Measurements from ENCODE around the gene SNRPA1. TPM values are rescaled to one million over a fixed set of nuclear protein-coding genes. Genes with fewer than 3 reads are reported as not detected.
A peak's percentile ranks its signal among the peaks of the same experiment; 100 is the strongest.

The SNRPA1 gene
- total and polyA plus RNA-seq, 2 of the 13 experiments (the other 11 are each of a cell fraction or from before 2014, with no cell fraction given): 41.2 to 108 TPM

- peak; percentile 52; the same call in 1 of the 2 replicates for TF ChIP-seq PRDM15 (CRISPR knock-in tag; IDR thresholded peaks at IDR 0.05)
- TF ChIP-seq PHF21A (CRISPR knock-in tag; IDR thresholded peaks at IDR 0.05): no peak
- peak; percentile 57; the same call in 1 of the 2 replicates for TF ChIP-seq CSRNP1 (CRISPR knock-in tag; IDR thresholded peaks at IDR 0.05)
- peak; percentile 90 for TF ChIP-seq ZNF563 (CRISPR knock-in tag; IDR thresholded peaks at IDR 0.05)
- peak; percentile 64 for TF ChIP-seq FOXO1 (CRISPR knock-in tag; IDR thresholded peaks at IDR 0.05)
- TF ChIP-seq MTF1 (CRISPR knock-in tag; IDR thresholded peaks at IDR 0.05): peak; percentile 59; the same call in 1 of the 2 replicates
- TF ChIP-seq, protein P1, sequence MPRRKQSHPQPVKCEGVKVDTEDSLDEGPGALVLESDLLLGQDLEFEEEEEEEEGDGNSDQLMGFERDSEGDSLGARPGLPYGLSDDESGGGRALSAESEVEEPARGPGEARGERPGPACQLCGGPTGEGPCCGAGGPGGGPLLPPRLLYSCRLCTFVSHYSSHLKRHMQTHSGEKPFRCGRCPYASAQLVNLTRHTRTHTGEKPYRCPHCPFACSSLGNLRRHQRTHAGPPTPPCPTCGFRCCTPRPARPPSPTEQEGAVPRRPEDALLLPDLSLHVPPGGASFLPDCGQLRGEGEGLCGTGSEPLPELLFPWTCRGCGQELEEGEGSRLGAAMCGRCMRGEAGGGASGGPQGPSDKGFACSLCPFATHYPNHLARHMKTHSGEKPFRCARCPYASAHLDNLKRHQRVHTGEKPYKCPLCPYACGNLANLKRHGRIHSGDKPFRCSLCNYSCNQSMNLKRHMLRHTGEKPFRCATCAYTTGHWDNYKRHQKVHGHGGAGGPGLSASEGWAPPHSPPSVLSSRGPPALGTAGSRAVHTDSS (CRISPR knock-in tag; conservative IDR thresholded peaks at IDR 0.05): no peak
- peak; percentile 59; the same call in 1 of the 2 replicates for TF ChIP-seq ZNF253 (CRISPR knock-in tag; IDR thresholded peaks at IDR 0.05; ENCODE audit: borderline replicate concordance)
- TF ChIP-seq FOXK1 (CRISPR knock-in tag; IDR thresholded peaks at IDR 0.05; ENCODE audit: borderline replicate concordance, low read depth): peak; percentile 95; the same call in 1 of the 2 replicates
- TF ChIP-seq ZNF878 (CRISPR knock-in tag; IDR thresholded peaks at IDR 0.05): 0 out of 2 replicates have a peak, but pooled peaks have one; percentile 26
- peak; percentile 83; the same call in 1 of the 2 replicates for TF ChIP-seq NR1H2 (CRISPR knock-in tag; IDR thresholded peaks at IDR 0.05; ENCODE audit: borderline replicate concordance, low read depth)
- TF ChIP-seq SSRP1 (CRISPR knock-in tag; IDR thresholded peaks at IDR 0.05): no peak; the same call in 1 of the 2 replicates
- no peak for TF ChIP-seq SETDB1 (CRISPR knock-in tag; IDR thresholded peaks at IDR 0.05; ENCODE audit: borderline replicate concordance)
- peak; percentile 59; the same call in 1 of the 2 replicates for TF ChIP-seq ZNF30 (CRISPR knock-in tag; IDR thresholded peaks at IDR 0.05)
- TF ChIP-seq RFXAP (CRISPR knock-in tag; IDR thresholded peaks at IDR 0.05; ENCODE audit: borderline replicate concordance): peak; percentile 75; the same call in 1 of the 2 replicates
- 0 out of 2 replicates have a peak, but pooled peaks have one; percentile 36 for TF ChIP-seq ZNF33A (CRISPR knock-in tag; IDR thresholded peaks at IDR 0.05; ENCODE audit: borderline replicate concordance)
- no peak for TF ChIP-seq IKZF4 (CRISPR knock-in tag; IDR thresholded peaks at IDR 0.05; ENCODE audit: borderline replicate concordance, low read depth, not compliant biosample characterization)
- no peak for TF ChIP-seq ZNF10 (CRISPR knock-in tag; IDR thresholded peaks at IDR 0.05; ENCODE audit: borderline replicate concordance, low read depth)
- peak; percentile 73 for TF ChIP-seq HCFC1 (IDR thresholded peaks at IDR 0.05; ENCODE audit: low read depth, low read length)
- TF ChIP-seq RBFOX2 (IDR thresholded peaks at IDR 0.05; ENCODE audit: low read depth, low read length): peak; percentile 97
- no peak for TF ChIP-seq FOXP1 (IDR thresholded peaks at IDR 0.05)
- peak; percentile 36; the same call in 1 of the 2 replicates for TF ChIP-seq FOXP1 (CRISPR knock-in tag; IDR thresholded peaks at IDR 0.05)
Measured at GRCh38 chr15:101294731-101295606, at the start of gene SNRPA1 (continued).

All from HepG2 (cell line).